GM12872 (cell line): ENCODE data around the gene HS2ST1.

Experiments used
- CTCF ChIP-seq: IDR thresholded peaks from 3 replicates; pipeline ENCODE4 v1.5.1; 2011; ENCODE audit warnings: low read depth, mild to moderate bottlenecking, low read length, moderate library complexity; ENCODE audit not compliant: insufficient read depth

The HS2ST1 gene

GRCh38 chr1:86914601-86914997, at the start of gene HS2ST1:
HS2ST1 (plus strand) TSS chr1:86914635.
- no peak for TF ChIP-seq CTCF

- TF ChIP-seq CTCF: no peak
Measured at GRCh38 chr1:86865973-86866637, 48.3 kb upstream of the HS2ST1 start.

- no peak for TF ChIP-seq CTCF
Measured at GRCh38 chr1:86866665-86867064, 47.8 kb upstream of the HS2ST1 start.

- no peak for TF ChIP-seq CTCF
Measured at GRCh38 chr1:86868477-86868876, 46.0 kb upstream of the HS2ST1 start.

- TF ChIP-seq CTCF: no peak
Measured at GRCh38 chr1:86871001-86871400, 43.4 kb upstream of the HS2ST1 start.

GRCh38 chr1:86872086-86872485, 42.3 kb upstream of the HS2ST1 start:
- TF ChIP-seq CTCF: no peak

GRCh38 chr1:86875722-86876121, 38.7 kb upstream of the HS2ST1 start:
- TF ChIP-seq CTCF: no peak
